Measurements from ENCODE around the gene PTPN3. TPM values are rescaled to one million over a fixed set of nuclear protein-coding genes. Genes with fewer than 3 reads are reported as not detected.

Gene PTPN3
- total RNA-seq, 1 donor from 2014 or later = 2.4 TPM

DNA sequence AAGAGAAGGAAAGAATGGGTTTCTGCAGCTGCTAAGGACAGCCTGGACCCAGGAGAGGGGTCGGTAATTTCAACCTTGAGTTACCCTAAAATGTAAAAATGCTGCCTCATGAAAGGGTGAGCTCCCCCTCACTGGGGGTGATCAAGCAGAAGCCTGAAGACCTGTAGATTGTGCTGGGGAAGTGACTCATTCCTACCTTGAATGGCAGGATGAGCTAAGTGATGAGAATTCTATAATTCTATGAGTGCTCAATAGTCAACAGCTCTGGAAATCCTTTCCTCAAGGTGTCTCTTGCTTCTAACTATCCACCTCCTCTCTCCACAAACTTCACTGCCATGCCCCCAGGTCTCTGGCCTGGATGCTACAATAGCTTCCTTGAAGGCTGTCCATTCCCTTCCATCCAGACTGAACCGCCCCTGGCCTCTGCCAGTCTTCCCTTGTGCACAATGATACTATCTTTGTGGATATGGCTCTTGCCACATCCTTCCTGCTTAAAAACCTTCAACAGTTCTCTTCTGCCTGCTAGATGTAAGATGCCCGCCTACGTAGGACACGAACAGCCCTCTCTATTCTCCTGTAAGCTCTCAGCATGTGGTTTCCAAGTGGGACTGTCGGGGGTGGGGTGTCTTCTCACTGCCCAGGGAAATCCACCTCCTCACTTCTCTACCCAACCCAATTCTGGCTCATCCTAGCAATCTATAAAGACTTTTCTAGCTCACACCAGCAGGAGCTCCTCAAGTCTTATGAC is 50.6 kb downstream of the PTPN3 start:
- Histone ChIP-seq H3F3A (ENCODE audit: low read depth) (no peaks in the 10 kb centered on the region), H3K9me3 (ENCODE audit: low read depth) (no peaks in the 10 kb centered on the region), H3K4me3 (no peak overlapping the region), H4K20me1 (ENCODE audit: low read depth) (no peaks in the 10 kb centered on the region), H2AFZ (replicated peaks) (no peak overlapping the region), H3K9ac (no peak overlapping the region), H3K27me3 (no peaks in the 10 kb centered on the region), H3K79me2 (ENCODE audit: low read depth) (no peaks in the 10 kb centered on the region), H3K4me1 (peaks cover 7% of the 10 kb centered on the region), H3K36me3 (no peaks in the 10 kb centered on the region), H3K27ac (no peak overlapping the region), H3K4me2 (no peak overlapping the region)
- Mint-ChIP-seq H3K36me3 (no peaks in the 10 kb centered on the region), H3K27me3 (ENCODE audit: insufficient read depth, low read depth) (peaks cover 3% of the 10 kb centered on the region), H3K9me3 (no peaks in the 10 kb centered on the region), H3K27ac (peak overlapping the region; percentile 10), H3K4me1 (peaks cover 12% of the 10 kb centered on the region), H3K4me3 (no peak overlapping the region)
- DNase-seq (ENCODE audit: low spot score) = no peak
- no peak for TF ChIP-seq EZH2phosphoT487 (IDR thresholded peaks at IDR 0.05)
- TF ChIP-seq EZH2 (IDR thresholded peaks at IDR 0.05) = no peak
- TF ChIP-seq, protein P1, sequence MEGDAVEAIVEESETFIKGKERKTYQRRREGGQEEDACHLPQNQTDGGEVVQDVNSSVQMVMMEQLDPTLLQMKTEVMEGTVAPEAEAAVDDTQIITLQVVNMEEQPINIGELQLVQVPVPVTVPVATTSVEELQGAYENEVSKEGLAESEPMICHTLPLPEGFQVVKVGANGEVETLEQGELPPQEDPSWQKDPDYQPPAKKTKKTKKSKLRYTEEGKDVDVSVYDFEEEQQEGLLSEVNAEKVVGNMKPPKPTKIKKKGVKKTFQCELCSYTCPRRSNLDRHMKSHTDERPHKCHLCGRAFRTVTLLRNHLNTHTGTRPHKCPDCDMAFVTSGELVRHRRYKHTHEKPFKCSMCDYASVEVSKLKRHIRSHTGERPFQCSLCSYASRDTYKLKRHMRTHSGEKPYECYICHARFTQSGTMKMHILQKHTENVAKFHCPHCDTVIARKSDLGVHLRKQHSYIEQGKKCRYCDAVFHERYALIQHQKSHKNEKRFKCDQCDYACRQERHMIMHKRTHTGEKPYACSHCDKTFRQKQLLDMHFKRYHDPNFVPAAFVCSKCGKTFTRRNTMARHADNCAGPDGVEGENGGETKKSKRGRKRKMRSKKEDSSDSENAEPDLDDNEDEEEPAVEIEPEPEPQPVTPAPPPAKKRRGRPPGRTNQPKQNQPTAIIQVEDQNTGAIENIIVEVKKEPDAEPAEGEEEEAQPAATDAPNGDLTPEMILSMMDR (IDR thresholded peaks at IDR 0.05) = no peak

DNA sequence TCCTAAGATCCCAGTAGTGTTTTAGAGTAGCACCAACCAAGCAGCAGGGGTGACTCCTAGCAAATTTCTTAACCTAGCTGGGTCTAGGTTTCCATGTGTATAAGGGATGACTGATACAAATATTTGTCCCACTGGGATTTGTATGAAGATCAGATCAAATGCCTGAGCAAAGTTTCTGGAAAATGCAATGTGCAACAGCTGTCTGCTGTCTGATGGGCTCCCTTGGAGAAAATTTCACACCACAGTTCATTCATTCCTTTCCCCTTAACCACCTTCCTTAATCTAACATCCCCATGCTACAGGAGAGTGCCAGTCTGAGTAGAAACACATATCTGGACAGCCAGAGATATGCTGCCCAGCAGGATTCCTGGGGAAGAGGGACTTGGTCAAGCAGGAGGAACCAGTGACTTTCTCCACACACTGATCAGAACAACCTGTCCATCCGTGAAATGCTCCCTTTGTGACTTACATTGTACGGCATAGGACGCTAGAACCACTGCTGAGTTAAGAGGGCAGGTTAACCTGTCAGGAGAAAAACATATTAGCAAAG is 53.3 kb downstream of the PTPN3 start:
- no peaks in the 10 kb centered on the region for H4K20me1 ChIP-seq (ENCODE audit: low read depth)
- H3K9ac ChIP-seq = no peak overlapping the region
- Mint-ChIP-seq H3K27me3 (ENCODE audit: insufficient read depth, low read depth) (peaks cover 5% of the 10 kb centered on the region), H3K27ac (no peak overlapping the region), H3K4me1 (peaks cover 18% of the 10 kb centered on the region), H3K36me3 (no peaks in the 10 kb centered on the region), H3K4me3 (no peak overlapping the region), H3K9me3 (no peaks in the 10 kb centered on the region)
- no peak overlapping the region for H2AFZ ChIP-seq (replicated peaks)
- no peaks in the 10 kb centered on the region for H3K9me3 ChIP-seq (ENCODE audit: low read depth)
- H3K4me3 ChIP-seq = no peak overlapping the region
- peaks cover 3% of the 10 kb centered on the region for H3F3A ChIP-seq (ENCODE audit: low read depth)
- H3K4me2 ChIP-seq = no peak overlapping the region
- H3K4me1 ChIP-seq = peaks cover 7% of the 10 kb centered on the region
- H3K36me3 ChIP-seq = no peaks in the 10 kb centered on the region
- H3K79me2 ChIP-seq (ENCODE audit: low read depth) = no peaks in the 10 kb centered on the region
- no peak for DNase-seq (ENCODE audit: low spot score)
- TF ChIP-seq, protein P1 (IDR thresholded peaks at IDR 0.05) = no peak
- TF ChIP-seq EZH2phosphoT487 (IDR thresholded peaks at IDR 0.05) (no peak), EZH2 (IDR thresholded peaks at IDR 0.05) (no peak)
- H3K27ac ChIP-seq = no peak overlapping the region
- no peaks in the 10 kb centered on the region for H3K27me3 ChIP-seq

DNA sequence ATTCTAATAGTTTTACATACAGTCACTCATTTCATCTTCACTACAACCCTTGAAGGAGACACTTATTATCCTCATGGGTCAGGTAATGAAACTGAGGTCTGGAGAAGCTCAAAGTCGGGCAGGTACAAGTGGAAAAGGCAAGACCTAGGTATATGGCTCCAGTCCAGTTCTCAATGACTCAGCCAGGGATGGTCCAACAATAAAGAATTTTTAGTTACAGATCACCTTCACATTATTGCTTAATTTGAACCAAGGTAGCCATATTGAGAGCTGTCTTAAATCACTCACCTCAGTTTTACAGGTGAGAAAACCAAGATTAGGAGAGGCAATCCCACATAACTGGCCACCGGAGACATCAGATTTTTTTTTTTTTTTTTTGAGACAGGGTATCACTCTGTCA is 55.4 kb downstream of the PTPN3 start:
- Histone ChIP-seq H3K9me3 (ENCODE audit: low read depth) (no peaks in the 10 kb centered on the region), H3K4me1 (peaks cover under 1% of the 10 kb centered on the region), H3K27me3 (no peaks in the 10 kb centered on the region), H3K79me2 (ENCODE audit: low read depth) (no peaks in the 10 kb centered on the region), H3F3A (ENCODE audit: low read depth) (peaks cover 3% of the 10 kb centered on the region), H3K27ac (no peak overlapping the region), H3K36me3 (no peaks in the 10 kb centered on the region), H3K4me3 (no peak overlapping the region), H2AFZ (replicated peaks) (no peak overlapping the region), H3K9ac (no peak overlapping the region), H4K20me1 (ENCODE audit: low read depth) (no peaks in the 10 kb centered on the region), H3K4me2 (no peak overlapping the region)
- no peak for DNase-seq (ENCODE audit: low spot score)
- no peak overlapping the region for H3K4me3 Mint-ChIP-seq
- no peaks in the 10 kb centered on the region for H3K9me3 Mint-ChIP-seq
- no peaks in the 10 kb centered on the region for H3K36me3 Mint-ChIP-seq
- no peak overlapping the region for H3K27ac Mint-ChIP-seq
- TF ChIP-seq EZH2phosphoT487 (IDR thresholded peaks at IDR 0.05) (no peak), EZH2 (IDR thresholded peaks at IDR 0.05) (no peak)
- TF ChIP-seq, protein P1 (IDR thresholded peaks at IDR 0.05) = no peak
- peaks cover 11% of the 10 kb centered on the region for H3K4me1 Mint-ChIP-seq
- peaks cover 7% of the 10 kb centered on the region for H3K27me3 Mint-ChIP-seq (ENCODE audit: insufficient read depth, low read depth)
